Mesendoderm (in vitro differentiated cells): ENCODE measurements around the gene ZNF385A.

Experiments used
- DNase-seq: peaks from one replicate; pipeline ENCODE4 v3.0.0; 2013
- H2AK5ac ChIP-seq: 2 replicates; pipeline ENCODE4 v1.6.1; 2013; ENCODE audit warnings: low read length, inconsistent platforms
- H2BK120ac ChIP-seq: 2 replicates; pipeline ENCODE4 v1.6.1; 2013; ENCODE audit warnings: low read depth, mild to moderate bottlenecking, low read length, moderate library complexity, mixed read lengths
- H2BK15ac ChIP-seq: replicated peaks from 2 replicates; pipeline ENCODE4 v1.6.1; 2013; ENCODE audit warnings: low read depth, mild to moderate bottlenecking, moderate library complexity
- H2BK5ac ChIP-seq: 2 replicates; pipeline ENCODE4 v1.6.1; 2013; ENCODE audit warnings: low read length, inconsistent platforms
- H3K18ac ChIP-seq: 2 replicates; pipeline ENCODE4 v1.6.1; 2013; ENCODE audit warnings: mild to moderate bottlenecking, low read length, mixed read lengths
- H3K23ac ChIP-seq: one replicate; pipeline ENCODE4 v1.6.1; 2013; ENCODE audit warnings: low read length
- H3K27ac ChIP-seq: 2 replicates; pipeline ENCODE4 v1.5.1; 2013; ENCODE audit warnings: low read depth, mild to moderate bottlenecking, inconsistent platforms, low read length, moderate library complexity
- H3K27me3 ChIP-seq: 2 replicates; pipeline ENCODE4 v1.6.1; 2013; ENCODE audit warnings: low read length, control low read depth, mild to moderate bottlenecking, inconsistent platforms; ENCODE audit not compliant: insufficient read depth, poor library complexity
- H3K36me3 ChIP-seq: 2 replicates; pipeline ENCODE4 v1.6.1; 2013; ENCODE audit warnings: low read length, inconsistent platforms; ENCODE audit not compliant: control insufficient read depth, insufficient read depth
- H3K4ac ChIP-seq: one replicate; pipeline ENCODE4 v1.6.1; 2013; ENCODE audit warnings: low read depth, mild to moderate bottlenecking, low read length, moderate library complexity
- H3K4me1 ChIP-seq: 2 replicates; pipeline ENCODE4 v1.6.1; 2013; ENCODE audit warnings: low read depth, low read length, inconsistent platforms; ENCODE audit not compliant: control insufficient read depth
- H3K4me2 ChIP-seq: 2 replicates; pipeline ENCODE4 v1.6.1; 2013; ENCODE audit warnings: low read length
- H3K4me3 ChIP-seq: 2 replicates; pipeline ENCODE4 v1.5.1; 2013; ENCODE audit warnings: mild to moderate bottlenecking, low read length
- H3K56ac ChIP-seq: one replicate; pipeline ENCODE4 v1.6.1; 2013; ENCODE audit warnings: low read length
- H3K79me1 ChIP-seq: 2 replicates; pipeline ENCODE4 v1.6.1; 2013; ENCODE audit warnings: low read length, inconsistent platforms
- H3K79me2 ChIP-seq: 2 replicates; pipeline ENCODE4 v1.6.1; 2013; ENCODE audit warnings: mild to moderate bottlenecking, low read length; ENCODE audit not compliant: control insufficient read depth, insufficient read depth
- H3K9ac ChIP-seq: 2 replicates; pipeline ENCODE4 v1.6.1; 2013; ENCODE audit warnings: low read length, inconsistent platforms
- H4K5ac ChIP-seq: one replicate; pipeline ENCODE4 v1.6.1; 2013; ENCODE audit warnings: low read length
- H4K8ac ChIP-seq: one replicate; pipeline ENCODE4 v1.6.1; 2013; ENCODE audit warnings: low read depth, mild to moderate bottlenecking, control low read depth, low read length, moderate library complexity
- WGBS: extraction: QIAGEN DNeasy Blood & Tissue Kit; methylation state at CpG from one replicate; pipeline ENCODE4 v1.1.7; 2013; ENCODE audit warnings: low lambda C conversion rate, missing lambda C conversion rate; ENCODE audit not compliant: insufficient coverage; ENCODE audit errors: extremely low coverage; 5-methylcytosine and 5-hydroxymethylcytosine counted together

ZNF385A gene

GRCh38 chr12:54352022-54352531, 32.5 kb downstream of the ZNF385A start:
- Histone ChIP-seq H2BK120ac (peak overlapping the region; percentile 62), H3K4me2 (peak overlapping the region; percentile 14), H3K4me3 (no peak overlapping the region), H3K79me1 (no peaks in the 10 kb centered on the region), H3K27me3 (no peaks in the 10 kb centered on the region), H3K4me1 (peaks cover 29% of the 10 kb centered on the region), H4K5ac (no peak overlapping the region), H3K36me3 (peaks cover 8% of the 10 kb centered on the region), H3K18ac (peak overlapping the region; percentile 77), H3K23ac (peak overlapping the region; percentile 19), H4K8ac (no peak overlapping the region), H3K9ac (peak overlapping the region; percentile 28), H3K79me2 (no peaks in the 10 kb centered on the region), H3K4ac (peak overlapping the region; percentile 56), H2AK5ac (no peak overlapping the region), H3K56ac (peak overlapping the region; percentile 51), H2BK5ac (no peak overlapping the region), H3K27ac (peak overlapping the region; percentile 75), H2BK15ac (no peak overlapping the region)
- DNase-seq = peak; percentile 85
- WGBS = no CpG with 5 or more reads among the region's 21 CpGs

- Histone ChIP-seq H3K4ac (no peak overlapping the region), H3K36me3 (peaks cover 11% of the 10 kb centered on the region), H3K4me3 (no peak overlapping the region), H2AK5ac (no peak overlapping the region), H3K4me1 (peaks cover 22% of the 10 kb centered on the region), H3K27ac (no peak overlapping the region), H2BK120ac (no peak overlapping the region), H3K79me2 (no peaks in the 10 kb centered on the region), H3K9ac (no peak overlapping the region), H3K79me1 (no peaks in the 10 kb centered on the region), H3K56ac (no peak overlapping the region), H2BK5ac (no peak overlapping the region), H3K4me2 (no peak overlapping the region), H3K18ac (peak overlapping the region; percentile 77), H3K27me3 (no peaks in the 10 kb centered on the region), H3K23ac (no peak overlapping the region), H4K5ac (no peak overlapping the region), H4K8ac (no peak overlapping the region), H2BK15ac (no peak overlapping the region)
- no CpG with 5 or more reads among the region's 4 CpGs for WGBS
- no peak for DNase-seq
Measured at GRCh38 chr12:54351341-54351740, 33.2 kb downstream of the ZNF385A start.

GRCh38 chr12:54350743-54351142, 33.8 kb downstream of the ZNF385A start:
- Histone ChIP-seq H2BK15ac (no peak overlapping the region), H3K79me1 (no peaks in the 10 kb centered on the region), H3K18ac (no peak overlapping the region), H2BK5ac (no peak overlapping the region), H2AK5ac (no peak overlapping the region), H4K5ac (no peak overlapping the region), H3K9ac (no peak overlapping the region), H3K79me2 (no peaks in the 10 kb centered on the region), H3K23ac (no peak overlapping the region), H3K4me1 (peaks cover 21% of the 10 kb centered on the region), H3K36me3 (peaks cover 11% of the 10 kb centered on the region), H4K8ac (no peak overlapping the region), H2BK120ac (no peak overlapping the region), H3K4me3 (no peak overlapping the region), H3K56ac (no peak overlapping the region), H3K4me2 (no peak overlapping the region), H3K4ac (no peak overlapping the region), H3K27ac (peak overlapping the region; percentile 17), H3K27me3 (no peaks in the 10 kb centered on the region)
- WGBS = no CpG with 5 or more reads among the region's 3 CpGs
- no peak for DNase-seq

GRCh38 chr12:54349679-54350078, 34.9 kb downstream of the ZNF385A start:
- no peak overlapping the region for H2BK15ac ChIP-seq
- no peak overlapping the region for H3K56ac ChIP-seq
- H2BK120ac ChIP-seq = no peak overlapping the region
- H3K9ac ChIP-seq = no peak overlapping the region
- H3K4ac ChIP-seq = no peak overlapping the region
- peak overlapping the region; percentile 12 for H3K27ac ChIP-seq
- peaks cover 11% of the 10 kb centered on the region for H3K36me3 ChIP-seq
- no peaks in the 10 kb centered on the region for H3K79me2 ChIP-seq
- peaks cover 18% of the 10 kb centered on the region for H3K4me1 ChIP-seq
- H4K5ac ChIP-seq = no peak overlapping the region
- H3K4me3 ChIP-seq = no peak overlapping the region
- no peak overlapping the region for H3K23ac ChIP-seq
- no peak overlapping the region for H2AK5ac ChIP-seq
- no peak overlapping the region for H4K8ac ChIP-seq
- H3K4me2 ChIP-seq = no peak overlapping the region
- DNase-seq = no peak
- H3K79me1 ChIP-seq = no peaks in the 10 kb centered on the region
- H2BK5ac ChIP-seq = no peak overlapping the region
- H3K27me3 ChIP-seq = no peaks in the 10 kb centered on the region
- no peak overlapping the region for H3K18ac ChIP-seq

- Histone ChIP-seq H2AK5ac (no peak overlapping the region), H4K5ac (no peak overlapping the region), H3K56ac (no peak overlapping the region), H3K27ac (no peak overlapping the region), H3K4me2 (no peak overlapping the region), H3K4ac (no peak overlapping the region), H3K4me3 (no peak overlapping the region), H4K8ac (no peak overlapping the region), H2BK120ac (no peak overlapping the region), H3K27me3 (no peaks in the 10 kb centered on the region), H3K79me1 (no peaks in the 10 kb centered on the region), H3K79me2 (no peaks in the 10 kb centered on the region), H3K4me1 (peaks cover 18% of the 10 kb centered on the region), H2BK15ac (no peak overlapping the region), H3K23ac (no peak overlapping the region), H3K9ac (no peak overlapping the region), H3K36me3 (peaks cover 11% of the 10 kb centered on the region), H2BK5ac (no peak overlapping the region), H3K18ac (no peak overlapping the region)
- DNase-seq = no peak
- no CpG with 5 or more reads among the region's 4 CpGs for WGBS
Measured at GRCh38 chr12:54349036-54349435, 35.5 kb downstream of the ZNF385A start.
